HepG2 (cell line): ENCODE results near the gene CMIP. TPM values are rescaled to one million over a fixed set of nuclear protein-coding genes. Genes with fewer than 3 reads are reported as not detected.

Source experiments
- EED ChIP-seq: sonication (generic); formaldehyde crosslinking; IDR thresholded peaks from 2 replicates; pipeline ENCODE4 v1.5.0; 2020; ENCODE audit warnings: mild to moderate bottlenecking, missing genetic modification reagents
- ERF ChIP-seq: IDR thresholded peaks from 2 replicates; pipeline ENCODE4 v1.6.1; 2018; ENCODE audit warnings: missing biosample characterization, missing genetic modification reagents
- ESRRA ChIP-seq: sonication (generic); formaldehyde crosslinking; IDR thresholded peaks from 2 replicates; pipeline ENCODE4 v1.5.1; 2020; ENCODE audit warnings: mild to moderate bottlenecking, low read depth, missing genetic modification reagents
- HHEX ChIP-seq: IDR thresholded peaks from 2 replicates; pipeline ENCODE4 v1.6.1; 2016; ENCODE audit warnings: control low read depth
- HNF4A ChIP-seq: sonication (generic); formaldehyde crosslinking; IDR thresholded peaks from 2 replicates; pipeline ENCODE4 v1.4.0; 2020; ENCODE audit warnings: missing genetic modification reagents
- HNRNPH1 ChIP-seq: fragments of 200-400 bp; formaldehyde crosslinking; optimal IDR thresholded peaks from 2 replicates; pipeline ENCODE3; 2017; ENCODE audit warnings: mild to moderate bottlenecking, low read depth, low read length
- HNRNPL ChIP-seq: fragments of 200-400 bp; formaldehyde crosslinking; IDR thresholded peaks from 2 replicates; pipeline ENCODE4 v1.6.1; 2017; ENCODE audit warnings: mild to moderate bottlenecking, low read depth, low read length
- JUND ChIP-seq: sonication (generic); formaldehyde crosslinking; IDR thresholded peaks from 2 replicates; pipeline ENCODE4 v1.8.0; 2022; ENCODE audit warnings: mild to moderate bottlenecking, missing genetic modification reagents
- MAFG ChIP-seq: sonication (generic); formaldehyde crosslinking; IDR thresholded peaks from 2 replicates; pipeline ENCODE4 v1.5.1; 2020; ENCODE audit warnings: mild to moderate bottlenecking, missing genetic modification reagents
- MEIS1 ChIP-seq: sonication (generic); formaldehyde crosslinking; IDR thresholded peaks from 2 replicates; pipeline ENCODE4 v1.9.0; 2021; ENCODE audit warnings: mild to moderate bottlenecking, missing genetic modification reagents, moderate library complexity, borderline replicate concordance
- MIER2 ChIP-seq: IDR thresholded peaks from 2 replicates; pipeline ENCODE4 v1.6.1; 2016; ENCODE audit warnings: missing biosample characterization, missing genetic modification reagents
- NCOA5 ChIP-seq: sonication (generic); formaldehyde crosslinking; IDR thresholded peaks from 2 replicates; pipeline ENCODE4 v1.4.0; 2020; ENCODE audit warnings: missing genetic modification reagents
- NFKB2 ChIP-seq: sonication (generic); formaldehyde crosslinking; IDR thresholded peaks from 2 replicates; pipeline ENCODE4 v1.4.0; 2020; ENCODE audit warnings: missing genetic modification reagents, borderline replicate concordance
- NONO ChIP-seq, 2 experiments: fragments of 450-650 bp in 1 of 2; sonication (generic) in 1 of 2; formaldehyde crosslinking in 1 of 2; IDR thresholded peaks in 1 of 2; conservative IDR thresholded peaks in 1 of 2; 2 replicates each; pipeline versions ENCODE4 v1.6.1 to v1.8.0; 2017 to 2022; ENCODE audit warnings: mild to moderate bottlenecking in 1 of 2, missing genetic modification reagents in 1 of 2, moderate library complexity in 1 of 2
- NR2F1 ChIP-seq, 2 experiments: fragments of 450-650 bp in 1 of 2; formaldehyde crosslinking in 1 of 2; IDR thresholded peaks; 2 replicates each; pipeline versions ENCODE4 v1.5.0 to v1.6.1; 2016 to 2020; ENCODE audit warnings: mild to moderate bottlenecking in 1 of 2, missing compliant biosample characterization in 1 of 2, missing genetic modification reagents in 1 of 2, moderate library complexity in 1 of 2
- U2AF1 ChIP-seq: fragments of 200-400 bp; formaldehyde crosslinking; optimal IDR thresholded peaks from 2 replicates; pipeline ENCODE3; 2017; ENCODE audit warnings: mild to moderate bottlenecking, low read depth, low read length
- ZBTB8A ChIP-seq: sonication (generic); formaldehyde crosslinking; IDR thresholded peaks from 2 replicates; pipeline ENCODE4 v1.4.0; 2020; ENCODE audit warnings: mild to moderate bottlenecking, low read depth, missing genetic modification reagents, borderline replicate concordance
- ZNF260 ChIP-seq: sonication (generic); formaldehyde crosslinking; IDR thresholded peaks from 2 replicates; pipeline ENCODE4 v1.4.0; 2020; ENCODE audit warnings: missing genetic modification reagents, low read depth, mild to moderate bottlenecking, borderline replicate concordance
- ZNF343 ChIP-seq: sonication (generic); formaldehyde crosslinking; IDR thresholded peaks from 2 replicates; pipeline ENCODE4 v1.4.0; 2020; ENCODE audit warnings: mild to moderate bottlenecking, missing genetic modification reagents
- ZNF44 ChIP-seq: sonication (generic); formaldehyde crosslinking; IDR thresholded peaks from 2 replicates; pipeline ENCODE4 v1.5.1; 2020; ENCODE audit warnings: mild to moderate bottlenecking, missing genetic modification reagents
- ZNF562 ChIP-seq: sonication (generic); formaldehyde crosslinking; IDR thresholded peaks from 2 replicates; pipeline ENCODE4 v1.8.0; 2022; ENCODE audit warnings: missing genetic modification reagents, borderline replicate concordance
- ZNF614 ChIP-seq: IDR thresholded peaks from 2 replicates; pipeline ENCODE4 v1.6.1; 2018; ENCODE audit warnings: missing biosample characterization, missing genetic modification reagents, inconsistent platforms, borderline replicate concordance
- ZNF749 ChIP-seq: sonication (generic); formaldehyde crosslinking; IDR thresholded peaks from 2 replicates; pipeline ENCODE4 v1.8.0; 2022; ENCODE audit warnings: mild to moderate bottlenecking, missing genetic modification reagents, moderate library complexity, borderline replicate concordance
- ZNF775 ChIP-seq: sonication (generic); formaldehyde crosslinking; IDR thresholded peaks from 2 replicates; pipeline ENCODE4 v1.4.0; 2020; ENCODE audit warnings: missing genetic modification reagents, mild to moderate bottlenecking, moderate library complexity, borderline replicate concordance
- ZNF792 ChIP-seq: IDR thresholded peaks from 2 replicates; pipeline ENCODE4 v1.6.1; 2016
- ZNF879 ChIP-seq: sonication (generic); formaldehyde crosslinking; IDR thresholded peaks from 2 replicates; pipeline ENCODE4 v1.8.1; 2023; ENCODE audit warnings: missing genetic modification reagents
- ZSCAN9 ChIP-seq: IDR thresholded peaks from 2 replicates; pipeline ENCODE4 v1.6.1; 2016; ENCODE audit warnings: borderline replicate concordance
- ZZZ3 ChIP-seq: sonication (generic); formaldehyde crosslinking; IDR thresholded peaks from 2 replicates; pipeline ENCODE4 v1.4.0; 2020; ENCODE audit warnings: missing genetic modification reagents, mild to moderate bottlenecking, borderline replicate concordance
- polyA plus RNA-seq, 8 experiments: library from polyadenylated mRNA; depleted of rRNA in 3 of 8; stranded (reverse) in 7 of 8; unstranded in 1 of 8; fragments of >200 nt; fragmentation: Illumina TruSeq in 4 of 8; extraction: Trizol in 4 of 8; gene quantifications; 2 replicates each; pipeline versions ENCODE4 v1.2.1 to v1.2.3, GENCODE V29; 2011 to 2016; ENCODE audit warnings: low read depth in 4 of 8, missing spikeins in 1 of 8, mixed read lengths in 1 of 8; ENCODE audit not compliant: insufficient read depth in 1 of 8
- total RNA-seq, 5 experiments: library from RNA; depleted of rRNA; stranded (reverse); fragments of >200 nt; fragmentation: Illumina TruSeq; extraction: Trizol; gene quantifications; 2 replicates each; pipeline ENCODE4 v1.2.3, GENCODE V29; 2016; ENCODE audit warnings: low read depth in 1 of 5
- TF ChIP-seq, protein P1 (sequence below): sonication (generic); formaldehyde crosslinking; IDR thresholded peaks from 2 replicates; pipeline ENCODE4 v1.4.0; 2020; ENCODE audit warnings: missing genetic modification reagents
- TF ChIP-seq, protein P2 (sequence below): sonication (generic); formaldehyde crosslinking; conservative IDR thresholded peaks from 2 replicates; pipeline ENCODE4 v1.4.0; 2020; ENCODE audit warnings: missing genetic modification reagents

The CMIP gene
- total and polyA plus RNA-seq, 2 of the 13 experiments (the other 11 are each of a cell fraction or from before 2014, with no cell fraction given), result 10.9 to 18.1 TPM

DNA sequence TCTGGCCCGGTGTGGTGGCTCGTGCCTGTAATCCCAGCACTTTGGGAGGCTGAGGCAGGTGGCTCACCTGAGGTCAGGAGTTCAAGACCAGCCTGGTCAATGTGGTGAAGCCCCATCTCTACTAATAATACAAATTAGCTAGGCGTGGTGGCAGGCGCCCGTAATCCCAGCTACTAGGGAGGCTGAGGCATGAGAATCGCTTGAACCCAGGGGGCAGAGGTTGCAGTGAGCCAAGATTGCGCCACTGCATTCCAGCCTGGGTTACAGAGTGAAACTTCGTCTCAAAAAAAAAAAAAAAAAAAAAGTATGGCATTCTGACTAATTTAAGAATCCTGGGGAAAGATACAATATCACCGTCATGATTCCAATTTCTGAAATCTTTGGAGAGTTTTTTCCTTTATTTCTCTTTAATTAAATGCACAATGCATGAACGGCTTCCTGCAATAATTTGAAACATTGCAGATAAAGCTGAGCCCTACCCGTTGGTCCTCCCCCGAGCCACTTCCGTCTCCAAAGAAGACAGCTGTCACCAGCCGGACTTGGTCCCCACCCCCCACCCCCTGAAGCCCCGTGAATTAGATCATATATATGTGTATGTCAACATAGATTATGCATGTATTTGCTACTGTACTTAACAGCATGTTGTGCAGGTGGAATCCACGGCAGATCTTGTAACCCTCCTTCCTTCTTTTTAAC lies 191.8 kb downstream of the CMIP start (continued):
- no peak for TF ChIP-seq U2AF1
- TF ChIP-seq ZZZ3 (CRISPR knock-in tag), result no peak
- TF ChIP-seq HNRNPL, result no peak
- TF ChIP-seq ZNF879, result no peak
- peak in 1 of 2 experiments; percentile 37; a peak in 1 of 4 replicates for TF ChIP-seq NR2F1 (CRISPR knock-in tag; IDR thresholded peaks at IDR 0.05)
- no peak for TF ChIP-seq JUND (CRISPR knock-in tag)
- TF ChIP-seq ZSCAN9 (CRISPR knock-in tag), result no peak
- no peak for TF ChIP-seq ESRRA (CRISPR knock-in tag)
- no peak for TF ChIP-seq NCOA5 (CRISPR knock-in tag)
- TF ChIP-seq ZNF562 (CRISPR knock-in tag), result no peak
- TF ChIP-seq ZBTB8A (CRISPR knock-in tag), result no peak
- TF ChIP-seq, protein P1, sequence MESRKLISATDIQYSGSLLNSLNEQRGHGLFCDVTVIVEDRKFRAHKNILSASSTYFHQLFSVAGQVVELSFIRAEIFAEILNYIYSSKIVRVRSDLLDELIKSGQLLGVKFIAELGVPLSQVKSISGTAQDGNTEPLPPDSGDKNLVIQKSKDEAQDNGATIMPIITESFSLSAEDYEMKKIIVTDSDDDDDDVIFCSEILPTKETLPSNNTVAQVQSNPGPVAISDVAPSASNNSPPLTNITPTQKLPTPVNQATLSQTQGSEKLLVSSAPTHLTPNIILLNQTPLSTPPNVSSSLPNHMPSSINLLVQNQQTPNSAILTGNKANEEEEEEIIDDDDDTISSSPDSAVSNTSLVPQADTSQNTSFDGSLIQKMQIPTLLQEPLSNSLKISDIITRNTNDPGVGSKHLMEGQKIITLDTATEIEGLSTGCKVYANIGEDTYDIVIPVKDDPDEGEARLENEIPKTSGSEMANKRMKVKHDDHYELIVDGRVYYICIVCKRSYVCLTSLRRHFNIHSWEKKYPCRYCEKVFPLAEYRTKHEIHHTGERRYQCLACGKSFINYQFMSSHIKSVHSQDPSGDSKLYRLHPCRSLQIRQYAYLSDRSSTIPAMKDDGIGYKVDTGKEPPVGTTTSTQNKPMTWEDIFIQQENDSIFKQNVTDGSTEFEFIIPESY (CRISPR knock-in tag), result peak; percentile 39; the same call in 1 of the 2 replicates
- no peak for TF ChIP-seq HNRNPH1
- no peak for TF ChIP-seq ZNF343 (CRISPR knock-in tag)
- no peak for TF ChIP-seq ZNF614 (CRISPR knock-in tag)
- no peak for TF ChIP-seq MEIS1
- no peak for TF ChIP-seq MAFG (CRISPR knock-in tag)
- no peak for TF ChIP-seq ZNF775 (CRISPR knock-in tag)
- TF ChIP-seq ZNF260 (CRISPR knock-in tag), result no peak
- TF ChIP-seq NFKB2 (CRISPR knock-in tag), result no peak
- no peak for TF ChIP-seq ZNF44 (CRISPR knock-in tag)
- TF ChIP-seq NONO (IDR thresholded peaks at IDR 0.05), result no peak
- no peak for TF ChIP-seq NONO (CRISPR knock-in tag; conservative IDR thresholded peaks at IDR 0.05)
- TF ChIP-seq ERF (CRISPR knock-in tag), result no peak
- TF ChIP-seq HHEX (CRISPR knock-in tag), result no peak
- TF ChIP-seq ZNF792, result no peak
- TF ChIP-seq, protein P2, sequence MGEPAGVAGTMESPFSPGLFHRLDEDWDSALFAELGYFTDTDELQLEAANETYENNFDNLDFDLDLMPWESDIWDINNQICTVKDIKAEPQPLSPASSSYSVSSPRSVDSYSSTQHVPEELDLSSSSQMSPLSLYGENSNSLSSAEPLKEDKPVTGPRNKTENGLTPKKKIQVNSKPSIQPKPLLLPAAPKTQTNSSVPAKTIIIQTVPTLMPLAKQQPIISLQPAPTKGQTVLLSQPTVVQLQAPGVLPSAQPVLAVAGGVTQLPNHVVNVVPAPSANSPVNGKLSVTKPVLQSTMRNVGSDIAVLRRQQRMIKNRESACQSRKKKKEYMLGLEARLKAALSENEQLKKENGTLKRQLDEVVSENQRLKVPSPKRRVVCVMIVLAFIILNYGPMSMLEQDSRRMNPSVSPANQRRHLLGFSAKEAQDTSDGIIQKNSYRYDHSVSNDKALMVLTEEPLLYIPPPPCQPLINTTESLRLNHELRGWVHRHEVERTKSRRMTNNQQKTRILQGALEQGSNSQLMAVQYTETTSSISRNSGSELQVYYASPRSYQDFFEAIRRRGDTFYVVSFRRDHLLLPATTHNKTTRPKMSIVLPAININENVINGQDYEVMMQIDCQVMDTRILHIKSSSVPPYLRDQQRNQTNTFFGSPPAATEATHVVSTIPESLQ (CRISPR knock-in tag), result no peak
- TF ChIP-seq HNF4A, result peak; percentile 67
- TF ChIP-seq ZNF749 (CRISPR knock-in tag), result no peak
- TF ChIP-seq MIER2 (CRISPR knock-in tag), result no peak
- no peak for TF ChIP-seq EED (CRISPR knock-in tag)
